ENCODE data around the gene CTPS1. TPM values are rescaled to one million over a fixed set of nuclear protein-coding genes. Genes with fewer than 3 reads are reported as not detected.

CTPS1 gene
- total RNA-seq, 1 experiment from 2014 or later, result 63.1 TPM

DNA sequence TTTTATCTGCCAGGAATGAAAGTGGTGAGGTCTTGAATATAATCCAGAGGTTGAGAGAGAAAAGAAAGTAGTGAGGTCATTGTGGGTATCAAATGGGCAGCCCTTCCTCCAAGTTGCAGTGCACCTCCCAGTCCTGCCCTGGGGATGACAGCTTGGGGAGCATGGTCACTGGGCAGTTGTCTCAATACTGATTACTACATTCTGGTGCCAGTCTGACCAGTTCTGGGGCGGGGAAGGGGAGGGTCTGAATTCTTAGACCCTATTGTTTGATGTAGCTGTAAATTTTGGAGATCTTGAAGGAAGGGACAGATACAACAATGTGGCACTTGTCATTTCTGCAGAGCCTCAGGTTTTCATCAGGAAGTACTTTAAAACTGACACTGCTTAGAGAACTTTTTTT lies 30.8 kb downstream of the CTPS1 start:
- Histone ChIP-seq H3K9me3 (no peaks in the 10 kb centered on the region), H3K27me3 (replicated peaks; ENCODE audit: control insufficient read depth, insufficient read depth, low read length) (no peaks in the 10 kb centered on the region), H3K4me1 (no peaks in the 10 kb centered on the region), H3K4me3 (ENCODE audit: low read depth, low read length) (no peak overlapping the region), H3K36me3 (ENCODE audit: control insufficient read depth, insufficient read depth, low read length) (no peaks in the 10 kb centered on the region)
- no TSS peak for BruUV-seq (replicated peaks)
- TF ChIP-seq CTCF (IDR thresholded peaks at IDR 0.05; ENCODE audit: insufficient read depth in 1 of 2, low read depth in 1 of 2, low read length in 1 of 2, severe bottlenecking in 1 of 2, unreplicated experiment in 1 of 2), result no peak
- Mint-ChIP-seq H3K27ac (ENCODE audit: unreplicated experiment) (no peak overlapping the region), H3K4me3 (ENCODE audit: unreplicated experiment) (no peak overlapping the region), H3K36me3 (ENCODE audit: insufficient read depth, unreplicated experiment) (peaks cover 81% of the 10 kb centered on the region), H3K9me3 (ENCODE audit: unreplicated experiment) (no peaks in the 10 kb centered on the region), H3K27me3 (ENCODE audit: insufficient read depth, unreplicated experiment) (no peaks in the 10 kb centered on the region), H3K4me1 (ENCODE audit: low read depth, unreplicated experiment) (no peaks in the 10 kb centered on the region)
- ChIA-PET CTCF (no interaction called here), POLR2A (no interaction called here)
- intact Hi-C loops (cut with micrococcal nuclease; ENCODE audit: unreplicated experiment), result no loop called here
- no peak for DNase-seq

- no peaks in the 10 kb centered on the region for H3K27me3 Mint-ChIP-seq (ENCODE audit: insufficient read depth, unreplicated experiment)
- no peak for TF ChIP-seq CTCF (IDR thresholded peaks at IDR 0.05; ENCODE audit: insufficient read depth in 1 of 2, low read depth in 1 of 2, low read length in 1 of 2, severe bottlenecking in 1 of 2, unreplicated experiment in 1 of 2)
- BruUV-seq (replicated peaks), result no TSS peak
- DNase-seq, result no peak
- peaks cover 76% of the 10 kb centered on the region for H3K36me3 Mint-ChIP-seq (ENCODE audit: insufficient read depth, unreplicated experiment)
- Histone ChIP-seq H3K9me3 (no peaks in the 10 kb centered on the region), H3K4me3 (ENCODE audit: low read depth, low read length) (no peak overlapping the region), H3K27me3 (replicated peaks; ENCODE audit: control insufficient read depth, insufficient read depth, low read length) (no peaks in the 10 kb centered on the region), H3K4me1 (no peaks in the 10 kb centered on the region), H3K36me3 (ENCODE audit: control insufficient read depth, insufficient read depth, low read length) (no peaks in the 10 kb centered on the region)
- no peak overlapping the region for H3K27ac Mint-ChIP-seq (ENCODE audit: unreplicated experiment)
- H3K4me3 Mint-ChIP-seq (ENCODE audit: unreplicated experiment), result no peak overlapping the region
- intact Hi-C loops (cut with micrococcal nuclease; ENCODE audit: unreplicated experiment), result no loop called here
- CTCF ChIA-PET, result no interaction called here
- H3K4me1 Mint-ChIP-seq (ENCODE audit: low read depth, unreplicated experiment), result no peaks in the 10 kb centered on the region
- POLR2A ChIA-PET, result no interaction called here
- H3K9me3 Mint-ChIP-seq (ENCODE audit: unreplicated experiment), result no peaks in the 10 kb centered on the region
These were observed 33.5 kb downstream of the CTPS1 start for GRCh38 chr1:41013024-41013423.

GRCh38 chr1:41013796-41014195 lies 34.3 kb downstream of the CTPS1 start:
- ChIA-PET POLR2A (no interaction called here), CTCF (no interaction called here)
- no peaks in the 10 kb centered on the region for H3K9me3 ChIP-seq
- no peak for DNase-seq
- no peak overlapping the region for H3K4me3 ChIP-seq (ENCODE audit: low read depth, low read length)
- Mint-ChIP-seq H3K27ac (ENCODE audit: unreplicated experiment) (no peak overlapping the region), H3K27me3 (ENCODE audit: insufficient read depth, unreplicated experiment) (no peaks in the 10 kb centered on the region), H3K4me3 (ENCODE audit: unreplicated experiment) (no peak overlapping the region), H3K36me3 (ENCODE audit: insufficient read depth, unreplicated experiment) (peaks cover 74% of the 10 kb centered on the region), H3K4me1 (ENCODE audit: low read depth, unreplicated experiment) (no peaks in the 10 kb centered on the region), H3K9me3 (ENCODE audit: unreplicated experiment) (no peaks in the 10 kb centered on the region)
- H3K4me1 ChIP-seq, result no peaks in the 10 kb centered on the region
- BruUV-seq (replicated peaks), result no TSS peak
- H3K27me3 ChIP-seq (replicated peaks; ENCODE audit: control insufficient read depth, insufficient read depth, low read length), result no peaks in the 10 kb centered on the region
- no peaks in the 10 kb centered on the region for H3K36me3 ChIP-seq (ENCODE audit: control insufficient read depth, insufficient read depth, low read length)
- intact Hi-C loops (cut with micrococcal nuclease; ENCODE audit: unreplicated experiment), result no loop called here
- TF ChIP-seq CTCF (IDR thresholded peaks at IDR 0.05; ENCODE audit: insufficient read depth in 1 of 2, low read depth in 1 of 2, low read length in 1 of 2, severe bottlenecking in 1 of 2, unreplicated experiment in 1 of 2), result no peak

All from Caco-2 (cell line).